C4-2B (cell line): ENCODE data around the gene MFSD2A.

Experiments used
- CTCF ChIP-seq: fragments of 450-650 bp; conservative IDR thresholded peaks from 2 replicates; pipeline ENCODE4 v1.5.1; 2017; ENCODE audit warnings: mild to moderate bottlenecking
- ZFX ChIP-seq: fragments of 450-650 bp; IDR thresholded peaks from 2 replicates; pipeline ENCODE4 v1.6.1; 2017

DNA sequence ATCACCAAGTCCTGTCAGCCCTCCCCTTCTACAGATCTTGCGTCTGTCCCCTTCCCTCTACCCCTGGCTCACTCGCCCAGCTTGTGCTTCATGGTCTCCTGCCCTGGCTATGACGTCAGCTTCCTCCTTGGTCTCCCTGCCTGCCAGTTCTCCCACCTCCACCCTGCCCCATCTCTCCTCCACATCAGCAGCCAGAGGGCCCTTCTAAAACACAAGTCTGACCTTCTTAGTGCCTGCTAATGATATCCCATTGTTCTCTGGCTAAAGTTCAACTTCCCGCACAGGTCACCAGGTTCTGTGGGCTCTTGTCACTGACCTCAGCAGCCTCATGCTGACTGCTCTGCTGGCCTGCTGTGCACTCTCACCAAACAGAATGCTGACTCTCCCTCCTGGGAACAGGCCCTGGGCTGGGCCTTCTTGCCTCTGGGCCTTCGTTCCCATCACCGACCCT lies 28.6 kb upstream of the MFSD2A start:
- TF ChIP-seq CTCF = no peak
- no peak for TF ChIP-seq ZFX
